AG04449 (cell line): Measurements from ENCODE around the gene BRD3.

Experiments used
- CTCF ChIA-PET: fragments of 350-600 bp; formaldehyde crosslinking; extraction: SDS; loops from one replicate; lab custom pipeline; 2021; ENCODE audit warnings: antibody characterized with exemption; lab: Yijun Ruan, JAX
- POLR2A ChIA-PET: fragments of 400-600, 350-600 bp; formaldehyde crosslinking; extraction: SDS; loops from one replicate; lab custom pipeline; 2020; ENCODE audit warnings: antibody characterized with exemption, inconsistent platforms; lab: Yijun Ruan, JAX
- DNase-seq: peaks from one replicate; pipeline ENCODE4 v3.0.0-alpha.2; 2010; ENCODE audit warnings: low read depth, low spot score
- H3K4me3 ChIP-seq: 2 replicates; pipeline ENCODE4 v1.5.1; 2011; ENCODE audit warnings: low read depth, mild to moderate bottlenecking, control low read depth, low read length
- CTCF ChIP-seq: IDR thresholded peaks from one replicate; pipeline ENCODE4 v1.5.1; 2011; ENCODE audit warnings: mild to moderate bottlenecking, moderate library complexity, low read length, control low read depth, inconsistent platforms; ENCODE audit not compliant: insufficient read depth; ENCODE audit errors: missing control alignments

The BRD3 gene

DNA sequence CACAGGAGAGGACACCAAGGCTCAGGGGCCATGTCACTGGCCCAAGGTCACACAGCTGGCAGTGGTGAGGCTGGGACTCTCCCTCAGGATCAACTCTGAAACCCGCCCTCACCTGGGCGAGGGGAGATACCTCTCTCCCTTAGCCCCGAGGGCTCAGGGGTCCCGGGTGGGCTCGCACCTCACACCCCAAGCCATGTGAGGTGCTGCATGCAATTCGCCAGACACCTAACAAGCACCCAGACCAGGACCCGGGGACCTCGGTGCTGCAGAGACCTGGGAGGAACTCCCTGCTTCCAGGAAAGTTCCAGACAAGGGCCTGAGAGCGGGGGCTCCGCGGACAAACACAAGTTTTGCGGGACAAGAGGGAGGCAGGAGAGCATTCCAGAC is 19.3 kb downstream of the BRD3 start:
- ChIA-PET CTCF (no interaction called here), POLR2A (no interaction called here)
- no peak for DNase-seq
- TF ChIP-seq CTCF: no peak
- H3K4me3 ChIP-seq: no peak overlapping the region

- TF ChIP-seq CTCF: no peak
- no peak overlapping the region for H3K4me3 ChIP-seq
- DNase-seq: no peak
- ChIA-PET CTCF (interaction anchor here (2.3 kb wide), 1 partner anchor 8 kb away, joined by 5 read pairs; no protein-coding TSS in a partner anchor), POLR2A (no interaction called here)
Measured at GRCh38 chr9:134047868-134048581, 19.8 kb downstream of the BRD3 start.

DNA sequence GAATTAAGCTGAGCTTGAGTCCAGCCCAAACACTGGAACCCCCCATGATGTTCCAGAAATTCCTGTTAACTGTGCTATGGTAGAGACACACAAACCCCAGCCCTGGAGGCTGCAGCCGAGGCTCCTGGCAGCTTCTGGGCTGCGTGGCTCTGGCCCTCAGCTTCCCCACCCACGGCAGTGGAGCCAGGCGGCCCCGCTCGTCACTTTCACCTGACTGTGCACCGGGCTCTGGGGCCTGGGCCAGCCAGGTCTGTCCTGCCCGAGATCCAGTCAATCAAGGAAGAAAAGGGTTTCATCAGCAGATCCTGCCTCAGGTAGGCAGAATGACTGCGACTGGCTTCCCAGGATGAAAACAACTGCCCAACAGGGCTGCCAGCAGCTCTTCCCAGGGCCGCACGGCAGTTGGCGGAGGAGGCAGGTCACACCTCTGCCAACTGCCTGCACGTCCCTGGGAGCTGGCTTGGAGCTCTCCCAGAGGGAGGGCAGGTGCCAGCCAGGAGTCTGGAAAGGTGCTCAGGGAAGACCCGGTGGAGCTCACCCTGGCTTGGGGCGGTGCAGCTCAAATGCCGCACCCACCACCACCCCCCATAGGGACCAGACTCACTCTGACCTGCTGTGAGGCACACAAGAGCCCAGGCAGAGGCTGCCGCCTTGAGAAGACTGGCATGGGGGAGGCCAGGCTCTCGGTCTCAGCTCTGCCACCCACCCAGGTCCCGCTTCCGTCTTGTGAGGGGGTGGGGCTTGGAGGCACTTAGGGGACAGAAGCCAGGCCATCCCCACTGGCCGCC is 20.7 kb downstream of the BRD3 start:
- DNase-seq: no peak
- H3K4me3 ChIP-seq: no peak overlapping the region
- TF ChIP-seq CTCF: no peak
- ChIA-PET POLR2A (no interaction called here), CTCF (interaction anchor here (1.1 to 2.3 kb wide), 2 partner anchors 9 to 52 kb away, joined by 3 to 5 read pairs; no protein-coding TSS in a partner anchor)

- no peak overlapping the region for H3K4me3 ChIP-seq
- no peak for TF ChIP-seq CTCF
- no peak for DNase-seq
- ChIA-PET CTCF (interaction anchor here (1.1 to 2.3 kb wide), 3 partner anchors 8 to 53 kb away, joined by 3 to 5 read pairs (median 3); no protein-coding TSS in a partner anchor), POLR2A (no interaction called here)
Measured at GRCh38 chr9:134045841-134046544, 21.8 kb downstream of the BRD3 start.

DNA sequence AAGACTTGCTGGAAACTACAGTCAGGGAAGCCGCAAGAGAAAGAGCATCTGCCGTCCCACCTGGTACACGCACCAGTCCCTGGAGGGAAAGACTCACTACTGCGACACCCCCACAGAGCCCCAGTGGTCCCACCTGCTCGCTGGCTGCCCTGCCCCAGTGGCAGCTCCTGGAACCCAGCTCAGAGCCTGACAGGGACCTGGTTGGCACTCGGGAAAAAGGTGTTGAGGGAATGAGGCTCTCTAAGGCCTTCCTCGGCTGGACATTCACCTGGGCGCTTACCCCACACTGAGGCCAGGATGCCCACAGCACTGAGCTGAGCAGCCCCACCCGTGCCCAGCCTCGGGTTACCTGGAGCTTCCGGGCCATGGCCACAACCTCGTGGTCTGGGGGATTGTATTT is 22.9 kb downstream of the BRD3 start:
- no peak for TF ChIP-seq CTCF
- POLR2A ChIA-PET: no interaction called here
- H3K4me3 ChIP-seq: no peak overlapping the region
- CTCF ChIA-PET: interaction anchor here (1.3 kb wide), 1 partner anchor 9 kb away, joined by 3 read pairs; no protein-coding TSS in a partner anchor
- DNase-seq: no peak
